Measurements from ENCODE around the gene ZMAT1.
"Not testable (repeated sequence)": the region's sequence is repeated elsewhere in the genome, so short reads cannot be mapped to it uniquely, and the experiment has no call there.

The ZMAT1 gene

GRCh38 chrX:101931488-101932248 is at the start of gene ZMAT1:
Gene ZMAT1, minus strand, starts transcription at chrX:101932027. Its CDS starts 19 bp downstream, at chrX:101932008.
- peak; percentile 57 to 67 (median 63) for DNase-seq (ENCODE audit: low read depth in 2 of 3, low spot score in 2 of 3)

GRCh38 chrX:101977106-101977505 is 45.3 kb upstream of the ZMAT1 start:
- no peak for DNase-seq (ENCODE audit: low read depth in 2 of 3, low spot score in 2 of 3)

- no peak for DNase-seq (ENCODE audit: low read depth in 2 of 3, low spot score in 2 of 3)
Observed at GRCh38 chrX:101973066-101973465, 41.2 kb upstream of the ZMAT1 start.

- not testable (repeated sequence) for DNase-seq (ENCODE audit: low read depth in 2 of 3, low spot score in 2 of 3)
Observed at GRCh38 chrX:101964923-101965539, 33.2 kb upstream of the ZMAT1 start.

GRCh38 chrX:101958139-101958538 is 26.3 kb upstream of the ZMAT1 start:
- no peak for DNase-seq (ENCODE audit: low read depth in 2 of 3, low spot score in 2 of 3)

- no peak for DNase-seq (ENCODE audit: low read depth in 2 of 3, low spot score in 2 of 3)
Observed at GRCh38 chrX:101957174-101957573, 25.3 kb upstream of the ZMAT1 start.

GRCh38 chrX:101956556-101956955 is 24.7 kb upstream of the ZMAT1 start:
- DNase-seq (ENCODE audit: low read depth in 2 of 3, low spot score in 2 of 3), result no peak

- DNase-seq (ENCODE audit: low read depth in 2 of 3, low spot score in 2 of 3), result no peak
Observed at GRCh38 chrX:101950581-101950980, 18.8 kb upstream of the ZMAT1 start.

GRCh38 chrX:101932249-101932570 is 383 bp upstream of the ZMAT1 start:
- DNase-seq (ENCODE audit: low read depth in 2 of 3, low spot score in 2 of 3), result no peak

- DNase-seq (ENCODE audit: low read depth in 2 of 3, low spot score in 2 of 3), result no peak
Observed at GRCh38 chrX:101931136-101931487, 715 bp downstream of the ZMAT1 start.

GRCh38 chrX:101925733-101926132 is 6.1 kb downstream of the ZMAT1 start:
- no peak for DNase-seq (ENCODE audit: low read depth in 2 of 3, low spot score in 2 of 3)

- no peak for DNase-seq (ENCODE audit: low read depth in 2 of 3, low spot score in 2 of 3)
Observed at GRCh38 chrX:101918751-101919150, 13.1 kb downstream of the ZMAT1 start.

GRCh38 chrX:101906136-101906796 is 25.6 kb downstream of the ZMAT1 start:
- no peak for DNase-seq (ENCODE audit: low read depth in 2 of 3, low spot score in 2 of 3)

- no peak for DNase-seq (ENCODE audit: low read depth in 2 of 3, low spot score in 2 of 3)
Observed at GRCh38 chrX:101904996-101905395, 26.8 kb downstream of the ZMAT1 start.

Data from activated CD8-positive, alpha-beta memory T cell treated with anti-CD3 and anti-CD28 coated beads for 48 hours (primary cell).